ENCODE results near the gene NUDT16.

The NUDT16 gene

DNA sequence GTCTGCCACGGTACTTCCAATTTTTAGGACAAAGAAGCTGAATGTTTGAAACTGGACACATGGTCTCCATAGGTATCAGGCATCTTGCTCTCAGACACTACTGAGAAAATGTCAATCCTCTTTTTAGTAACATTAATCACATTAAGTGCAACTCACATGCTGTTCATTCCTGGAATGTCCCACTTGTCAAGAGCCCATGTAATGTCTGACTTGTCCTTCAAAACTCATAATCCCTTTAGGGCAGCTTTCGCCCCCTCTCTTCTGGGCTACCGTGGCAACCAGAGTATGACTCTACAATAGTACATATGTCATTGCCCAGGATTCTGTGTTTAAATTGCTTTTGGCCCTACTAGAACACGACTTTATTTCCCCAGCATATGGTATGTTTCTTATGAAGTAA, 12.3 kb downstream of the NUDT16 start:
- H3K9ac ChIP-seq (ENCODE audit: low read length) = no peak overlapping the region
- H3K79me1 ChIP-seq (ENCODE audit: low read length) = no peaks in the 10 kb centered on the region
- H4K12ac ChIP-seq (ENCODE audit: low read depth, low read length) = no peak overlapping the region
- H3K4me2 ChIP-seq (ENCODE audit: low read length) = no peak overlapping the region
- H4K91ac ChIP-seq (ENCODE audit: low read depth, low read length) = no peak overlapping the region
- no peak overlapping the region for H2AFZ ChIP-seq (ENCODE audit: insufficient read depth, low read length, poor library complexity)
- no peak overlapping the region for H3K18ac ChIP-seq (ENCODE audit: low read length)
- WGBS (ENCODE audit: extremely low coverage, insufficient coverage, insufficient read length) = no CpG with 5 or more reads among the region's 4 CpGs
- no peak overlapping the region for H2BK120ac ChIP-seq (ENCODE audit: insufficient read depth, low read length, poor library complexity)
- H3K4ac ChIP-seq (ENCODE audit: low read depth, low read length) = no peak overlapping the region
- no peak overlapping the region for H3K23ac ChIP-seq (ENCODE audit: low read length)
- H2BK12ac ChIP-seq (ENCODE audit: low read length) = no peak overlapping the region
- no peaks in the 10 kb centered on the region for H3K36me3 ChIP-seq (ENCODE audit: control insufficient read depth in 1 of 2, insufficient read depth in 2 of 2, low read length in 2 of 2)
- no peak overlapping the region for H4K8ac ChIP-seq (ENCODE audit: low read depth, low read length)
- no peak overlapping the region for H3K14ac ChIP-seq (ENCODE audit: low read length)
- no peaks in the 10 kb centered on the region for H3K4me1 ChIP-seq (ENCODE audit: control insufficient read depth in 1 of 2, insufficient read depth in 2 of 2, low read length in 2 of 2)
- H3K27me3 ChIP-seq (ENCODE audit: insufficient read depth, low read length) = no peaks in the 10 kb centered on the region
- H3K79me2 ChIP-seq (ENCODE audit: control insufficient read depth, insufficient read depth, low read length, poor library complexity) = no peaks in the 10 kb centered on the region
- no peak overlapping the region for H2BK5ac ChIP-seq (ENCODE audit: low read depth, low read length, poor library complexity)
- DNase-seq = no peak
- no peak overlapping the region for H3K27ac ChIP-seq (ENCODE audit: low read depth, low read length)
- no peaks in the 10 kb centered on the region for H3K9me3 ChIP-seq (ENCODE audit: insufficient read depth, low read depth, low read length)
- H3K4me3 ChIP-seq (ENCODE audit: low read depth, low read length) = no peak overlapping the region
- no peak overlapping the region for H2AK5ac ChIP-seq (ENCODE audit: low read length)

- no peaks in the 10 kb centered on the region for H3K4me1 ChIP-seq (ENCODE audit: control insufficient read depth in 1 of 2, insufficient read depth in 2 of 2, low read length in 2 of 2)
- no peak overlapping the region for H4K12ac ChIP-seq (ENCODE audit: low read depth, low read length)
- H3K79me2 ChIP-seq (ENCODE audit: control insufficient read depth, insufficient read depth, low read length, poor library complexity) = no peaks in the 10 kb centered on the region
- H2BK5ac ChIP-seq (ENCODE audit: low read depth, low read length, poor library complexity) = no peak overlapping the region
- no peaks in the 10 kb centered on the region for H3K79me1 ChIP-seq (ENCODE audit: low read length)
- no peak overlapping the region for H3K14ac ChIP-seq (ENCODE audit: low read length)
- H2BK120ac ChIP-seq (ENCODE audit: insufficient read depth, low read length, poor library complexity) = no peak overlapping the region
- H3K18ac ChIP-seq (ENCODE audit: low read length) = no peak overlapping the region
- no peak overlapping the region for H4K91ac ChIP-seq (ENCODE audit: low read depth, low read length)
- H3K4ac ChIP-seq (ENCODE audit: low read depth, low read length) = no peak overlapping the region
- H4K8ac ChIP-seq (ENCODE audit: low read depth, low read length) = no peak overlapping the region
- no peak overlapping the region for H2BK12ac ChIP-seq (ENCODE audit: low read length)
- no peaks in the 10 kb centered on the region for H3K9me3 ChIP-seq (ENCODE audit: insufficient read depth, low read depth, low read length)
- no peak overlapping the region for H3K4me2 ChIP-seq (ENCODE audit: low read length)
- H3K27me3 ChIP-seq (ENCODE audit: insufficient read depth, low read length) = no peaks in the 10 kb centered on the region
- H3K9ac ChIP-seq (ENCODE audit: low read length) = no peak overlapping the region
- no peak overlapping the region for H3K27ac ChIP-seq (ENCODE audit: low read depth, low read length)
- no peak overlapping the region for H2AK5ac ChIP-seq (ENCODE audit: low read length)
- no peaks in the 10 kb centered on the region for H3K36me3 ChIP-seq (ENCODE audit: control insufficient read depth in 1 of 2, insufficient read depth in 2 of 2, low read length in 2 of 2)
- H3K23ac ChIP-seq (ENCODE audit: low read length) = no peak overlapping the region
- no peak overlapping the region for H3K4me3 ChIP-seq (ENCODE audit: low read depth, low read length)
- no peak overlapping the region for H2AFZ ChIP-seq (ENCODE audit: insufficient read depth, low read length, poor library complexity)
- no peak for DNase-seq
Observed at GRCh38 chr3:131394400-131394799, 12.8 kb downstream of the NUDT16 start.

GRCh38 chr3:131396170-131396569, 14.6 kb downstream of the NUDT16 start:
- H3K18ac ChIP-seq (ENCODE audit: low read length) = no peak overlapping the region
- H3K4me2 ChIP-seq (ENCODE audit: low read length) = no peak overlapping the region
- no peak for DNase-seq
- no peaks in the 10 kb centered on the region for H3K79me2 ChIP-seq (ENCODE audit: control insufficient read depth, insufficient read depth, low read length, poor library complexity)
- H3K79me1 ChIP-seq (ENCODE audit: low read length) = no peaks in the 10 kb centered on the region
- H2BK120ac ChIP-seq (ENCODE audit: insufficient read depth, low read length, poor library complexity) = no peak overlapping the region
- no peak overlapping the region for H3K14ac ChIP-seq (ENCODE audit: low read length)
- H3K27ac ChIP-seq (ENCODE audit: low read depth, low read length) = no peak overlapping the region
- H4K91ac ChIP-seq (ENCODE audit: low read depth, low read length) = no peak overlapping the region
- H4K12ac ChIP-seq (ENCODE audit: low read depth, low read length) = no peak overlapping the region
- no peaks in the 10 kb centered on the region for H3K9me3 ChIP-seq (ENCODE audit: insufficient read depth, low read depth, low read length)
- no peak overlapping the region for H3K4ac ChIP-seq (ENCODE audit: low read depth, low read length)
- H2BK12ac ChIP-seq (ENCODE audit: low read length) = no peak overlapping the region
- no peak overlapping the region for H4K8ac ChIP-seq (ENCODE audit: low read depth, low read length)
- no peak overlapping the region for H2BK5ac ChIP-seq (ENCODE audit: low read depth, low read length, poor library complexity)
- H2AFZ ChIP-seq (ENCODE audit: insufficient read depth, low read length, poor library complexity) = no peak overlapping the region
- no peak overlapping the region for H3K23ac ChIP-seq (ENCODE audit: low read length)
- H3K27me3 ChIP-seq (ENCODE audit: insufficient read depth, low read length) = no peaks in the 10 kb centered on the region
- no peaks in the 10 kb centered on the region for H3K36me3 ChIP-seq (ENCODE audit: control insufficient read depth in 1 of 2, insufficient read depth in 2 of 2, low read length in 2 of 2)
- H3K4me1 ChIP-seq (ENCODE audit: control insufficient read depth in 1 of 2, insufficient read depth in 2 of 2, low read length in 2 of 2) = no peaks in the 10 kb centered on the region
- no peak overlapping the region for H3K9ac ChIP-seq (ENCODE audit: low read length)
- H2AK5ac ChIP-seq (ENCODE audit: low read length) = no peak overlapping the region
- H3K4me3 ChIP-seq (ENCODE audit: low read depth, low read length) = no peak overlapping the region

DNA sequence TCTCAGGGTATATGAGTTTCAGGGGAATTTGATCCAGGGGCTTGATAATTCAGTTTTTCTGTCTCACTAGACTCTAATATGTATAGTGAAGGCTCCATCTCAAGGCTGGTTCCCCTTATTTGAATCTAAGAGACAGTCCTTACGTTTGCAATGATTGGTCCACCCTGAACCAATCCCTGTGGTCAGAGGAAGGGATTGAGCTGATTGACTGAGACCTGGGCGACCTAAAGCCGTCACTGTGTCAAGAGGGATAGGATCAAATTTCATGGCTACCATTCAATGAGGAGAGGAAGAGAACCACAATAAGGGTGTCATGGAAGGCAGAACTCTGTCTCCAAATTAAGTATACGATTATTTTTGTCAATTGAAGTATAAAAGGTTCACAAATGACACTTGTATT, 16.3 kb downstream of the NUDT16 start:
- Histone ChIP-seq H3K27me3 (ENCODE audit: insufficient read depth, low read length) (no peaks in the 10 kb centered on the region), H3K14ac (ENCODE audit: low read length) (no peak overlapping the region), H3K36me3 (ENCODE audit: control insufficient read depth in 1 of 2, insufficient read depth in 2 of 2, low read length in 2 of 2) (no peaks in the 10 kb centered on the region), H3K9ac (ENCODE audit: low read length) (no peak overlapping the region), H3K27ac (ENCODE audit: low read depth, low read length) (no peak overlapping the region), H3K79me1 (ENCODE audit: low read length) (no peaks in the 10 kb centered on the region), H3K4ac (ENCODE audit: low read depth, low read length) (no peak overlapping the region), H4K8ac (ENCODE audit: low read depth, low read length) (no peak overlapping the region), H2BK5ac (ENCODE audit: low read depth, low read length, poor library complexity) (no peak overlapping the region), H3K4me2 (ENCODE audit: low read length) (no peak overlapping the region), H3K18ac (ENCODE audit: low read length) (no peak overlapping the region), H3K23ac (ENCODE audit: low read length) (peak overlapping the region; percentile 53), H2AK5ac (ENCODE audit: low read length) (no peak overlapping the region), H3K4me1 (ENCODE audit: control insufficient read depth in 1 of 2, insufficient read depth in 2 of 2, low read length in 2 of 2) (no peaks in the 10 kb centered on the region), H4K12ac (ENCODE audit: low read depth, low read length) (no peak overlapping the region), H3K4me3 (ENCODE audit: low read depth, low read length) (no peak overlapping the region), H2BK12ac (ENCODE audit: low read length) (no peak overlapping the region), H2BK120ac (ENCODE audit: insufficient read depth, low read length, poor library complexity) (no peak overlapping the region), H3K9me3 (ENCODE audit: insufficient read depth, low read depth, low read length) (no peaks in the 10 kb centered on the region), H3K79me2 (ENCODE audit: control insufficient read depth, insufficient read depth, low read length, poor library complexity) (no peaks in the 10 kb centered on the region), H4K91ac (ENCODE audit: low read depth, low read length) (no peak overlapping the region), H2AFZ (ENCODE audit: insufficient read depth, low read length, poor library complexity) (no peak overlapping the region)
- WGBS (ENCODE audit: extremely low coverage, insufficient coverage, insufficient read length) = no CpG with 5 or more reads among the region's 4 CpGs
- no peak for DNase-seq

DNA sequence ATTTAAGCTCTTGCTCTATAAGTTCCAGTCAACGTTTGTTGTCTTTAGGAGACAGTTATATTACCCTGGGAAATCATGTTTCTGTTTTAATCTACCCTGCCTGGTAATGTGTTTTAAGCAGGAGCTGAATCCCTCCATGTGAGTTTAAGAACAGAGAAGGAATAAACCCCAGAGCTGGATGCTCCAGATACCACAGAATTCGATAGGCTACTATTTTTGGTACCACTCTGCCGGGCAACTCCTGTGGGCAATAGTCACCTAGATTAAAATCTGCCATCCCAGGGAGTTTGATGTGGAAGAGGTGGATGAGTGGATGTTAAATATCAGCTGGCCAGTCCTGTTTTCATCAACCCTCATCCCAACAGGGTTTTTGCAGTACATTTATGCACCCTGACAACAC, 20.4 kb downstream of the NUDT16 start:
- H4K8ac ChIP-seq (ENCODE audit: low read depth, low read length) = no peak overlapping the region
- no CpG with 5 or more reads among the region's 3 CpGs for WGBS (ENCODE audit: extremely low coverage, insufficient coverage, insufficient read length)
- H3K9ac ChIP-seq (ENCODE audit: low read length) = no peak overlapping the region
- no peak overlapping the region for H2BK5ac ChIP-seq (ENCODE audit: low read depth, low read length, poor library complexity)
- no peak overlapping the region for H3K14ac ChIP-seq (ENCODE audit: low read length)
- H4K12ac ChIP-seq (ENCODE audit: low read depth, low read length) = no peak overlapping the region
- H3K9me3 ChIP-seq (ENCODE audit: insufficient read depth, low read depth, low read length) = no peaks in the 10 kb centered on the region
- no peak overlapping the region for H3K4ac ChIP-seq (ENCODE audit: low read depth, low read length)
- H2BK12ac ChIP-seq (ENCODE audit: low read length) = no peak overlapping the region
- no peak overlapping the region for H2BK120ac ChIP-seq (ENCODE audit: insufficient read depth, low read length, poor library complexity)
- no peak overlapping the region for H3K4me3 ChIP-seq (ENCODE audit: low read depth, low read length)
- no peak for DNase-seq
- H2AK5ac ChIP-seq (ENCODE audit: low read length) = no peak overlapping the region
- H3K36me3 ChIP-seq (ENCODE audit: control insufficient read depth in 1 of 2, insufficient read depth in 2 of 2, low read length in 2 of 2) = no peaks in the 10 kb centered on the region
- H3K23ac ChIP-seq (ENCODE audit: low read length) = no peak overlapping the region
- no peaks in the 10 kb centered on the region for H3K27me3 ChIP-seq (ENCODE audit: insufficient read depth, low read length)
- no peaks in the 10 kb centered on the region for H3K4me1 ChIP-seq (ENCODE audit: control insufficient read depth in 1 of 2, insufficient read depth in 2 of 2, low read length in 2 of 2)
- no peaks in the 10 kb centered on the region for H3K79me2 ChIP-seq (ENCODE audit: control insufficient read depth, insufficient read depth, low read length, poor library complexity)
- H3K18ac ChIP-seq (ENCODE audit: low read length) = no peak overlapping the region
- no peak overlapping the region for H2AFZ ChIP-seq (ENCODE audit: insufficient read depth, low read length, poor library complexity)
- H3K4me2 ChIP-seq (ENCODE audit: low read length) = no peak overlapping the region
- no peak overlapping the region for H4K91ac ChIP-seq (ENCODE audit: low read depth, low read length)
- H3K79me1 ChIP-seq (ENCODE audit: low read length) = no peaks in the 10 kb centered on the region
- H3K27ac ChIP-seq (ENCODE audit: low read depth, low read length) = no peak overlapping the region

All from trophoblast cell (in vitro differentiated cells and primary cell).